Activated T-cell treated with anti-CD3 and anti-CD28 coated beads, Interleukin-2, amount 50 U/mL, for 4 hours (primary cell): Measurements from ENCODE around the gene EGLN3. TPM values are rescaled to one million over a fixed set of nuclear protein-coding genes. Genes with fewer than 3 reads are reported as not detected.
A peak's percentile ranks its signal among the peaks of the same experiment; 100 is the strongest.
"Not testable (repeated sequence)": the region's sequence is repeated elsewhere in the genome, so short reads cannot be mapped to it uniquely, and the experiment has no call there.

Source experiments
- ATAC-seq, 2 donors: fragments of 200-7000 bp; cut with Tn5 transposase; one replicate each; pipeline ENCODE4 v1.10.0; 2021
- DNase-seq: peaks from one replicate; pipeline ENCODE4 v3.0.0-alpha.2; 2020
- H3K27me3 Mint-ChIP-seq: one replicate; pipeline ENCODE4 v1.8.0; 2021; ENCODE audit warnings: low read depth, mixed read lengths
- H3K36me3 Mint-ChIP-seq: one replicate; pipeline ENCODE4 v1.8.0; 2022; ENCODE audit warnings: mixed read lengths; ENCODE audit not compliant: insufficient read depth
- H3K4me1 Mint-ChIP-seq: one replicate; pipeline ENCODE4 v1.8.0; 2021; ENCODE audit warnings: low read depth, mixed read lengths
- H3K4me3 Mint-ChIP-seq: one replicate; pipeline ENCODE4 v1.8.0; 2021; ENCODE audit warnings: mild to moderate bottlenecking, moderate library complexity, mixed read lengths
- H3K9me3 Mint-ChIP-seq: one replicate; pipeline ENCODE4 v1.8.0; 2021; ENCODE audit warnings: mixed read lengths
- total RNA-seq, 3 donors: library from RNA; stranded (reverse); gene quantifications; one replicate each; pipeline ENCODE4 v1.2.1, GENCODE V29; 2021

EGLN3 gene
- total RNA-seq, 3 donors from 2014 or later: 2.0 to 2.8 (median 2.4) TPM

DNA sequence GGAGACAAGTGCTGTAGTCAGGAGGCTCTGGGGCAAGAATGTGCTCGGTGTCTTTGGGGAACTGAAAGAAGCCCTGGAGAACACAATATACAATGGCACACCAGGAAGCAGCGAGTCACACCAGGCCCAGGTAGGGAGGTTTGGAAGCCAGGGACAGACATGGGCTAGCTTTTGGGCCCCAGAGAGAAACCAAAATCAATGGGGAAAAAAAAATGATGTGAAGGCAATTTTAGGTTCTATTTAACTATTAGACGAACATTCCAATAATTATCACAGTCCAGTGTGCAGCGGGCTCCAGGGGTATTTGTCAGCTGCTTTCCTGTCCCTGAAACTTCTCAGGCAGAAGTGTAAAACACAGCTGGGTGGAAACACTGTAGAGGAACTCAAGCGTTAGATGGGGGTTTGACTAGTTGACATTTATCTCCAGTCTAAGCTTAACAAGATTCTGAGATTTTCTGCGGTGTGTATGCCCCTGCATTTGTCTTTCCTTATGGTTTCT, 21.8 kb upstream of the EGLN3 start:
- Mint-ChIP-seq H3K27me3 (no peaks in the 10 kb centered on the region), H3K4me1 (peaks cover 3% of the 10 kb centered on the region), H3K36me3 (no peaks in the 10 kb centered on the region), H3K9me3 (peaks cover 14% of the 10 kb centered on the region), H3K4me3 (no peak overlapping the region)
- DNase-seq (no peak), ATAC-seq (no peak)

DNA sequence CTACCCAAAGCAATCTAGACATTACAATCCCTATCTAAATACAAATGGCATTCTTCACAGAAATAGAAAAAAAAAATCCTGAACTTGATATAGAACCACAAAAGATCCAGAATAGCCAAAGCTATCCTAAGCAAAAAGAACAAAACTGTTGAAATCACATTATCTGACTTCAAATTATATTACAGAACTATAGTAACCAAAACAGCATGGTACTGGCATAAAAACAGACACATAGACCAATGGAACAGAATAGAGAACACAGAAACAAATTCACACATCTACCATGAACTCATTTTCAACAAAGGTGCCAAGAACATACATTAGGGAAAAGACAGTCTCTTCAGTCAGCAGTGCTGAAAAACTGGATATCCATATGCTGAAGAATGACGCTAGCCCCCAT, 19.0 kb upstream of the EGLN3 start:
- not testable (repeated sequence) for DNase-seq, H3K4me1 Mint-ChIP-seq, ATAC-seq, H3K27me3 Mint-ChIP-seq, H3K4me3 Mint-ChIP-seq, H3K36me3 Mint-ChIP-seq
- peaks cover 14% of the 10 kb centered on the region for H3K9me3 Mint-ChIP-seq

DNA sequence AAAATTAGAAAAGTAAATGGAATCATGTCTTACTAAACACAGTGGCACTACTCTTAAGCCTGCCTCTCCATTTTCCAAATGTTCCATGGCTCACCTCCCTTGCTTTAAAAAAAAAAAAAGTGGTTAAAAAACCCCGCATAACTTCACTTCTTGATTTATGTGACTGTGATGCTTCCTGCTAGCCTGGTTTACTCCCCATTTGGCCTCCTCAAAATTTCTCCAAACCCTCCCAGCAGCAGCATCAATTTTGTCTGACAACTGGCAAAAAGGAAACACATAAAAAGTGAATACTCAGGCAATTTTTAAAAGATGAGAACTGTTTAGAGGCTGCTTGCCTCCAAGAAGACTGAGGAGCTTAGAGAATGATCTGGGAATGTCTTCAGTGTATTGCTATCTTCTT, 17.8 kb upstream of the EGLN3 start:
- no peak overlapping the region for H3K4me3 Mint-ChIP-seq
- ATAC-seq (no peak), DNase-seq (no peak)
- H3K36me3 Mint-ChIP-seq: no peaks in the 10 kb centered on the region
- no peaks in the 10 kb centered on the region for H3K27me3 Mint-ChIP-seq
- peaks cover 14% of the 10 kb centered on the region for H3K9me3 Mint-ChIP-seq
- H3K4me1 Mint-ChIP-seq: peaks cover 7% of the 10 kb centered on the region

DNA sequence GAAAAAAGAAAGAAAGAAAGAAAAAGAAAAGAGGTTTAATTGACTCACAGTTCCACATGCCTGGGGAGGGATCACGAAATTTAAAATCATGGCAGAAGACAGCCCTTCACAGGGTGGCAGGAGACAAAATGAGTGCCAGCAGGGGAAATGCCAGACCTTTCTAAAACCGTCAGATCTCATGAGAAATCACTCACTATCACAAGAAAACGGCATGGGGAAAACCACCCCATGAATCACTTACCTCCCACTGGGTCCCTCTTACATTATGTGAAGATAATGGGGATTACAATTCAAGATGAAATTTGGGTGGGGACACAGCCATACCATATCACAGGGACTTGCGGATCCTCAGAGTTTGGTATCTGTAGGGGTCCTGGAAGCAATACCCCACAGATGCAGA, 16.3 kb upstream of the EGLN3 start:
- H3K4me3 Mint-ChIP-seq: no peak overlapping the region
- peaks cover 18% of the 10 kb centered on the region for H3K9me3 Mint-ChIP-seq
- H3K36me3 Mint-ChIP-seq: peaks cover 3% of the 10 kb centered on the region
- ATAC-seq (peak; percentile 23 to 35), DNase-seq (no peak)
- no peaks in the 10 kb centered on the region for H3K27me3 Mint-ChIP-seq
- peaks cover 5% of the 10 kb centered on the region for H3K4me1 Mint-ChIP-seq

DNA sequence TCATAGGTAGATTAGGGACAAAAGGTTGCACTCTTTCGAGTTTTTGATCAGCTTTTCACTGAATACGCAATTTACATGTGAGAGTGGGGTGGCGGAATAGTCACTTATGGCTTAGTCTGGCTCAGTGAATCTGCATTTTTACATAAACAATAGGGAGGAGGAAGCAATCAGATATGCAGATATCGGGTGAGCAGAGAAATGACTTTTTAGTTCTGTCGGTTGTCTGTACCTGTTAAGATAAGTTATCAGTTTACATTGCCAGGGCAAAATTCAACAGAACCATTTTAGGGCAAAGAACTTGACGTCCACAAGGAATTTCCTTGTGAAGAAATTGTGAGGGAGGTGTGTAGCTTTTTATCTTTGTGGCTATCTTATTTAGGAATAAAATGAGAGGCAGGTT, 15.4 kb upstream of the EGLN3 start:
- no peak for ATAC-seq
- no peak for DNase-seq
- no peak overlapping the region for H3K4me3 Mint-ChIP-seq
- H3K36me3 Mint-ChIP-seq: peaks cover 4% of the 10 kb centered on the region
- H3K27me3 Mint-ChIP-seq: no peaks in the 10 kb centered on the region
- H3K9me3 Mint-ChIP-seq: peaks cover 18% of the 10 kb centered on the region
- H3K4me1 Mint-ChIP-seq: peaks cover 7% of the 10 kb centered on the region

DNA sequence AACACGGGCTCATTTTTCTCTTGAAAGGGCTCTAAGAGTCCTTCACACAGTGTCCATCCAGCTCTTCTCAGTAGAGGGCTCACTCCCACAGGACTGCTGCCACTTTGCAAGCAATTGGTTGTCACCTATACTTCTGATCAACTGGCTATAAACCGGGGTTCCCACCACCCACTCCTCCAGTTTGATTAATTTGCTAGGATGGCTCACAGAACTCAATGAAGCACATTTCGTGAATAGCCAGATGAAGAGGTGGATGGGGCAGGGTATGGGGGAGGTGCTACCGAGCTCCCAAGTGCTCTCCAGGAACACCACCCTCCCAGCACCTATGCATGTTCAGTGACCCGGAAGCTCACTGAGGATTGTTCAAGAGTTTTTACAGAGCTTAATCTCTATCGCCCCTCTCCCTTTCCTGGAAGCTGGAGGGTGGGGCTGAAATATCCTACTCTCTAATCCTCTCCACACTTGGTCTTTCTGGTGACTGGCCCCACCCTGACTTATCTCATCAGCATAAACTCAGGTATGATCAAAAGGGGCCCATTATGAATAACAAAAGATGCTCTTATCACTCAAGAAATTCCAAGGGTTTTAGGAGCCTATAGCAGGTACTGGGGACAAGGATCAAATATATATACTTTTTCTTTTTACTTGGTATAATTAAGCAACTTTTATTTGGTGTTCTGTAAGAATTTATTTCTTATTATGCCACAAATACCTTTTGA, 13.9 kb upstream of the EGLN3 start:
- H3K36me3 Mint-ChIP-seq: peaks cover 4% of the 10 kb centered on the region
- H3K4me3 Mint-ChIP-seq: no peak overlapping the region
- H3K4me1 Mint-ChIP-seq: peaks cover 12% of the 10 kb centered on the region
- ATAC-seq (no peak), DNase-seq (no peak)
- peaks cover 6% of the 10 kb centered on the region for H3K9me3 Mint-ChIP-seq
- H3K27me3 Mint-ChIP-seq: no peaks in the 10 kb centered on the region

DNA sequence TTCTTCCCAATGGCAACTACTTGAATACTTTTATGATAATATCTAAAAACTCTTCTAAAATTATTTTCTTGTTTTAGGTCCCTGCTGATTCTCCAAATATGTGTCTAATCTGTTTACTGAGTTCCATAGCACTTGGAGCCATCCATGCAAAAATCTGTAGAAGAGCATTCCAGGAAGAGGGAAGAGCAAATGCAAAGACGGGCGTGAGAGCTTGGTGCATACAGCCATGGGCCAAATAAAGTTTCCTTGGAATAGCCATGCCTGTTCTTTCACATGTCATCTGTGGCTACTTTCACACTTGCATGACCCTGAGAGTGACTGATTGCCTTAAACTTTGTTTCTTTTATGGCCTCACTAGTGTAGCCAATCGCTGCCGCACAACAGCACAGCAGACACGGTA, 13.0 kb upstream of the EGLN3 start:
- Mint-ChIP-seq H3K4me3 (no peak overlapping the region), H3K36me3 (peaks cover 4% of the 10 kb centered on the region), H3K27me3 (no peaks in the 10 kb centered on the region), H3K9me3 (peaks cover 4% of the 10 kb centered on the region), H3K4me1 (peaks cover 16% of the 10 kb centered on the region)
- ATAC-seq (no peak), DNase-seq (no peak)

DNA sequence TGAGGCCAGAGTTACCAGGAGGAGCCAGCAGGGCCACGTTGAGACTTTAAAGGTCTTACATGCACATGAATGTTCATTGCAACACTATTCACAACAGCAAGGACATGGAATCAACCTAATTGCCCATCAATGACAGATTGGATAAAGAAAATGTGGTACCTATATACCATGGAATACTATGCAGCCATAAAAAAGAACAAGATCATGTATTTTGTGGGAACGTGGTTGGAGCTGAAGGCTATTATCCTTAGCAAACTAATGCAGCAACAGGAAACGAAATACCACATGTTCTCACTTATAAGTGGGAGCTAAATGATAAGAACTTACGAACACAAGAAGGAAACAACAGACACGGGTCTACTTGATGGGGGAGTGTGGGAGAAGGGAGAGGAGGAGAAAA, 11.6 kb upstream of the EGLN3 start:
- not testable (repeated sequence) for H3K36me3 Mint-ChIP-seq, DNase-seq, H3K27me3 Mint-ChIP-seq, ATAC-seq, H3K9me3 Mint-ChIP-seq, H3K4me3 Mint-ChIP-seq
- peaks cover 16% of the 10 kb centered on the region for H3K4me1 Mint-ChIP-seq

DNA sequence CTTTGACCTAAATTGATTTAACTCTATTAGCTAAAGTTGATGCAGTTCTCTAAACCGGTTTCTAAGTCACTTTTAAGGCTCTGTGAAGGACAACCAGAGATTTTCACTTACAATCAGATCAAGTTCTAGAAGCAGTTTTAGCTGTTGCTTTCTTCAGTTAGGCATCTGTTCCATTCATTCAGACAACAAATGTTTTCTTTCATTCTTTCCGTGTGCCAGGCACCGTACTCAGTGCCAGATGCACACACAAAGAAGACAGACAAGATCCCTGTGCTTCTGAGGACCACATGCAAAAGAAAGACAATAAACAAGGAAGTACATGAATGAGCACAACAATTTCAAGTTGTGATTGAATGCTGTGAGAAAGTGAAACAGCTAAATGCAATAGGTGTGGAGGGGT, 11.1 kb upstream of the EGLN3 start:
- ATAC-seq (no peak), DNase-seq (no peak)
- peaks cover 4% of the 10 kb centered on the region for H3K9me3 Mint-ChIP-seq
- H3K27me3 Mint-ChIP-seq: no peaks in the 10 kb centered on the region
- no peak overlapping the region for H3K4me3 Mint-ChIP-seq
- peaks cover 15% of the 10 kb centered on the region for H3K4me1 Mint-ChIP-seq
- peaks cover 4% of the 10 kb centered on the region for H3K36me3 Mint-ChIP-seq

DNA sequence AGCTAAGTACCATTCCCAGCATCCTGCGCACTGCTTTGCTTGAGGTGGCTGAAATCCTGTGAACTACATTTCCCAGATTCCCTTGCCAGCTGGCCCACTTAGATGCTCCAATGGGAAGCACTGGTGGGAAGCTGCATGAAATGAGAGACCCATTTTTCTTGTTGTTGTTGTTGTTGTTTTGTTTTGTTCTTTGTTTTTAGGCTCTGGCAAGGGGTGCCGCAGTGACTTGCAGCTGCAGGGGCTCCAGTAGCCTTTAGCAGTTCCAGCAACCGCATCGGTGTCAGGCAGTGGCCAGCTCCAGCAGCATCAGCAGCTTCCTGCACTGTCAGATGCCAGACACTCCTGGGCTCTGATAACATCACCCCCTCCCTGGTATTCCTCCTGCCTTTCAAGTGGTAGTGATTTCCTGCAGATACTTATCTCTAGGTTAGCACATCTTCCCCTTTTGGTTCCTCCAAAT, 8.8 kb upstream of the EGLN3 start:
- Mint-ChIP-seq H3K36me3 (peaks cover 4% of the 10 kb centered on the region), H3K27me3 (peaks cover 3% of the 10 kb centered on the region), H3K9me3 (peaks cover 4% of the 10 kb centered on the region), H3K4me3 (no peak overlapping the region), H3K4me1 (peaks cover 12% of the 10 kb centered on the region)
- DNase-seq (no peak), ATAC-seq (no peak)

DNA sequence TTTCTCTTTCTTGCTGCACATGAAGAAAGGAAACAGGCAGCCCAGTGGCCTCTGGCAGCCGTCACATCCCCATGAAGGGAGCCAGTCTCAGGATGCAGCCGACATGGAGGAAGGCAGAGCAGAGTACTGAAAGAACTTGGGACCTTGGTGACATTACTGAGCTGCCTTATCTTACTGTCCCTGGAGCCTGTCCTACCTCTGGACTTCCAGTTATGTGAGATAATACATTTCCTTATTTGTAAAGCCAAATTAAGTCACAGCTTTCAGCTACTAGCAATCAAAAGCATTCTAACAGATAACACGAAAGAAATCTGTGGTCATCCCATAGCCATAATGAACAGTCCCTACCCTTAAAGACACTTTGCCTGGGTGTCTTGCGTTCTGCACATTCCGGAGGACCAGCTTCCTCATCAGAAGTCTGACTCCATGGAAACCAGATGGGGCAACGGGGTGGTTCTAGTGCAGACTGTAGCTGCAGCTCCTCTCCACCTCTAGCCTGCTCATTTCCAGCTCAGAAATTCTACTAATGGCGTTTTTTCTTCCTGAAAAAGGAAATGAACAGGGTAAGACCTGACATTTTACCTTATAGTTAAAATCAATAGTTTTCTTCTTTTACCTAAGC, 7.8 kb upstream of the EGLN3 start:
- H3K4me3 Mint-ChIP-seq: no peak overlapping the region
- peaks cover 12% of the 10 kb centered on the region for H3K4me1 Mint-ChIP-seq
- ATAC-seq (no peak), DNase-seq (no peak)
- H3K36me3 Mint-ChIP-seq: peaks cover 4% of the 10 kb centered on the region
- H3K9me3 Mint-ChIP-seq: peaks cover 4% of the 10 kb centered on the region
- H3K27me3 Mint-ChIP-seq: peaks cover 5% of the 10 kb centered on the region

DNA sequence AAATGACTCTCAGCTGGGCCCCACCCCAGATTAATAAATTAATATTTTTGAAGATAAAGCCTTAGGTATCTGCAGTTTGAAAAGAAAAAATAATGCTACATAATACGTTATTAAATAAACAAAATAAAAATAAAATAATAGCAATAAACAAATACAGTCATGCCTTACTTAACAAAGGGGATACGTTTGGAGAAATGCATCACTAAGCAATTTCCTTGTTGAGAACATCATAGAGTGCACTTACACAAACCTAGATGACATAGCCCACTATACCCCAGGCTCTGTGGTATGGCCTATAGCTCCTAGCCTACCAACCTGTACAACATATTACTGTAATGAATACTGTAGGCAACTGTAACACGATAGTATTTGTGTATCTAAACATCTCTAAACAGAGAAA, 7.1 kb upstream of the EGLN3 start:
- Mint-ChIP-seq H3K9me3 (peaks cover 4% of the 10 kb centered on the region), H3K4me3 (no peak overlapping the region), H3K4me1 (peaks cover 12% of the 10 kb centered on the region), H3K27me3 (peaks cover 9% of the 10 kb centered on the region), H3K36me3 (peaks cover 4% of the 10 kb centered on the region)
- ATAC-seq (no peak), DNase-seq (no peak)

DNA sequence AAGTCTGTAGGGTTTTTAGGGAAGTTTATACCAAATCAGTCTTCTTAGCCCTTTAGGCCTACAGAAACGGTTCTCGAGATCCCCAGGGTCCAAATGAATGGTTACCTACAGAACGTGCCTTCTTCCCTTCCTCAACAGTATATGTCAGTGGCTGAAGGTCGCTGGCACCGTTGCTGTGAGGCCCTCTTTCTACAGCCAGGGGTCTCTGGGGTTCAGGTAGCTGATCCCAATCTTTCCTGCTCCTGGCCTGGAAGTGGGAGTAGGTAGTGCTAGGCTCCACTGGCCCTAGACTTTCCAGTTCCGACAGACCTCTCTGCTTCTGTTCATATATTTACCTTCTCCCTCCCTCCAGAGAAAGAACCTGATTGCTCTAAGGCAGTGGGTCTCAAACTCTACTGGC, 6.4 kb upstream of the EGLN3 start:
- H3K4me1 Mint-ChIP-seq: peaks cover 12% of the 10 kb centered on the region
- DNase-seq: no peak

DNA sequence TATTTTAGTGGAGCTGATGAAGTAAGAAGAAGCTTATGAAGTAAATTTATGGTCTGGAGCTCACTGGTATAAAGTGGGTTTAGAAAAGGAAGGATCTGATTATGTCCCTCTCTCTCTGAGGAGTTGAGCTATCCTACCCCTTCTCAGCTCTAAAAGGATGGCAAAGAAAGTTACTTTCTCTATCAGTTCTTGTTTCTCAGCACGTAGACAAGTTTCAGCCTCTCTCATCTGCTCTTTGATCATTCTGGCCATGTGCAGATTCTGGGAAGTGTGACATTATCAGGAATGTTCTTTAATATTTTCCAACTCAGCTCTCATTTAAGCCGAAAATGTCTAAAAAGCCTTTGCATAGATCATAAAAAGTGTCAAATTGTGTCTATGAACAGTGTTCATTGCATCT, 5.8 kb upstream of the EGLN3 start:
- Mint-ChIP-seq H3K27me3 (peaks cover 19% of the 10 kb centered on the region), H3K36me3 (no peaks in the 10 kb centered on the region), H3K4me1 (peaks cover 13% of the 10 kb centered on the region), H3K4me3 (no peak overlapping the region), H3K9me3 (no peaks in the 10 kb centered on the region)
- DNase-seq (no peak), ATAC-seq (no peak)

More for the DNA sequence above, 6.4 kb upstream of the EGLN3 start:
- Mint-ChIP-seq H3K27me3 (peaks cover 14% of the 10 kb centered on the region), H3K9me3 (no peaks in the 10 kb centered on the region), H3K4me3 (no peak overlapping the region), H3K36me3 (peaks cover 3% of the 10 kb centered on the region)
- ATAC-seq: no peak

DNA sequence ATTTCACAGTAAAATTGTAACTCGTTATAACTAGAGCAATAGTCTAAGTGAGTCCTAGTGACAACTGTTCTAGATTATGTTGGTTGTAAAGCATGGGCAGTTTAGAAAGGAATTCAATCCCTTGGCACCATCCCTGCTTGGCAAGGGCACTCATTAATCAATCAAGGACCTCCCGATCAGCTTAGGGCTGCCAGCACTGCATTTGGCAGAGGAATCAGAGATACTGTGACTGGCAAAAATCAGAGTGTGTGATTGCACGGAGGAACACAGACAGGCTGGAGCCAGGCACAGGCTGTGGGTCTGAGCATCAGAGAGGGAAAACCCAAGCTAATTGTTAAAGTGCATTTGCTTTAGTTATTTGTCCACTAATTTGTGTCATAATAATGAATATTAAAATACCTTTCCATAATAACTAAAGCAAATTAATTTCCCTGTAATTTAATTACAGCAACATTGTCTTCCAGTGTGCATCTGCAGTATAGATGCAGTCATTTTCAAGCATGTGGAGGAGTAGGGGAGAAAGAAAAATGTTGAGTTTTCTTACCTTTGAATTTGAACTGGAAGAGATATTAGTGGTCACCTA, 3.2 kb upstream of the EGLN3 start:
- no peaks in the 10 kb centered on the region for H3K36me3 Mint-ChIP-seq
- no peaks in the 10 kb centered on the region for H3K9me3 Mint-ChIP-seq
- no peak for ATAC-seq
- H3K4me3 Mint-ChIP-seq: no peak overlapping the region
- no peak for DNase-seq
- H3K4me1 Mint-ChIP-seq: peaks cover 22% of the 10 kb centered on the region
- peaks cover 36% of the 10 kb centered on the region for H3K27me3 Mint-ChIP-seq
